Jurkat, Clone E6-1 (cell line): ENCODE data around the gene AOX1.
"Not testable (repeated sequence)": the region's sequence is repeated elsewhere in the genome, so short reads cannot be mapped to it uniquely, and the experiment has no call there.

ENCODE experiments used
- DNase-seq: peaks from one replicate; pipeline ENCODE4 v3.0.0-alpha.2; 2011; ENCODE audit warnings: low read depth, low spot score
- H3K4me3 ChIP-seq: 2 replicates; pipeline ENCODE4 v1.5.1; 2011; ENCODE audit warnings: mild to moderate bottlenecking, low read length, control low read depth, moderate library complexity

The AOX1 gene

DNA sequence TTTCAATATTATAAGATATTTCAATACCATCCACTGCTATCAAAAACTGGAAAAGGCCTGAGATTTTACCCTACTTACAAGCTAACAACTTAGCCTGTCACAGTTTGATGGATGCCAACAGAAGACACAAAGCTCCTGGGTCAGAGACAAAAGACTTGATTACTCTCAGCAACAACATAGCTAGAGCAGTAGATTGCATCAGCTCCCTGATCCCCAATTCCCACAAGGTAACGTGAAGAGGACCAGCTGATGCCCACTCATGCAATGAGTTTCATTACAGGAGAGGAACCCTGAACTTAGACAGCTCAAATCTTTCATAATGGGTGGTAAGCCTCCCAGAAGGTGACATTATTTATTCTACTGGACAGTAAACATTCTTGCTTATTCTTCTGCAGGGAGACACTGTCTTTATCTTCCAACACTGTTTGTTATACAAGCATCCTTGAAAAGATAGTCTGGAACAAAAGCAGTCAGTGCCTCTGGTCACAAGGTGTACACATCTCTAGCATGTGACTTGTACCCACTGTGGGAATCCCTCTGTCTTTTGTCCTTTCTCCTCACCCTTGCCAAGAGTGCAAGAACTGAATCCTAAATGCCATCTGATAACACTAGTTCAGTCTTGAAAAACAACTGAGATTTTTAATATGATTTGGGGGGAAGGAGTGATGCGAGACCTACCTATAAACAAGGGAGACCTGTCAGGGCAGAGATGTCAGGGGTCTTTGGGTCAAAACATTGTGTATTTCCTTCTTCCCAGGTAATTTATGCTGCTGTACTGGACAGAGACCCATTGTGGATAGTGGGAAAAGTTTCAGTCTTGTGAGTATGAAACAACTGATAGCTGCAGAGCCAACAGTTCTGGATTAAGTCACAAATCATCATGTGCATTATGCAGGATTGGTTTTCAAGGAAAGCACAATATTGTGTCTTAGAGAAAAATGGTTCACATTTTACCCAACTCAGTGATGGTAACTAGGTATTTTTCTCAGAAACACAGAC is 102.4 kb downstream of the AOX1 start:
- no peak overlapping the region for H3K4me3 ChIP-seq

DNA sequence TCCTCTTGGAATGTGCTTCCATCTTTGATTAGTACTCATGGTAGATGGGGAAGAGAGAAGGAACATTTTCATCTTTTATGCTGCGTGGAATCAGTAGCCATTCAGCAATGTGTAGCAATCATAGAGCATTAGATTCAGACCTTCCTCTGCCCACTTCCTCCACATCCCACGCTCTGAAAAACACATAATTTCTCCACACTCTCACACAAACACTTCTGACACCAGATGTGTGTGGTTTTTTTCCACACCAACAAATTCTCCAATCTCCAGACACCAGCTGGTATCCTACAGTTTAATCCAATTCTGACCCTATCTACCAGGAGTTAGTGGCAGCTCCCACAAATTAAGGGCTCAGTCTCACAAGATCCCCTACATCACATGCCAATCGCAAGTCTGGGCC is 103.3 kb downstream of the AOX1 start:
- no peak for DNase-seq
- H3K4me3 ChIP-seq, result no peak overlapping the region

More for the DNA sequence above, 102.4 kb downstream of the AOX1 start:
- DNase-seq, result no peak

DNA sequence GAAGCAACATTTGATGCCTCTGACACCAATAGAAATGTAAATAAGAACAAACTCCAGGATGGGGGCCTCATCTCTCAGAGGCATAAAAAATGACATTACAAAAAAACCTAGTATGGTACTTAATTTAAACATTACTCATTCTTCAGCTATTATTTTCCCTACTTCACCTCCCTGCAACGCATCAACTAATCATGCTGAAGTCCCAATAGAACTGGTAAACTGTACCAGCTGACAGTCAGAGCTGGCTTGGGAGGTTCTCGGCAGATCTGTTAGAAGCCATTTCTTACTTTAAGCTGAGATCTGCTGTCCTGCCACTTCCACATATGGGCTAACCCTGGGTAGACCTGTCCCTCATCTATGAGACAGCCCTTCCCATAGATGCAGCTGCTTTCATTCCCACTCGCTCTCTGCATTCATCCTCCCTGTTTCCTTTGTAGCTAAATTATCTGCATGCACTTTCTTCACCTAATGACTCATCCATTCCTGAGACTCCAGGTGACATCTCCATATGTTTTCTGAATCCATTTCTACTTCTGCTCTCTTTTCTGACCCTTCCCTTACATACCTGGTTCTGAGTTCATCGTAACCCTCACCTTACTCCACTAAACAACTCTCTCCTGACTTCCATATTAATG is 108.1 kb downstream of the AOX1 start:
- no peak for DNase-seq
- H3K4me3 ChIP-seq, result no peak overlapping the region

DNA sequence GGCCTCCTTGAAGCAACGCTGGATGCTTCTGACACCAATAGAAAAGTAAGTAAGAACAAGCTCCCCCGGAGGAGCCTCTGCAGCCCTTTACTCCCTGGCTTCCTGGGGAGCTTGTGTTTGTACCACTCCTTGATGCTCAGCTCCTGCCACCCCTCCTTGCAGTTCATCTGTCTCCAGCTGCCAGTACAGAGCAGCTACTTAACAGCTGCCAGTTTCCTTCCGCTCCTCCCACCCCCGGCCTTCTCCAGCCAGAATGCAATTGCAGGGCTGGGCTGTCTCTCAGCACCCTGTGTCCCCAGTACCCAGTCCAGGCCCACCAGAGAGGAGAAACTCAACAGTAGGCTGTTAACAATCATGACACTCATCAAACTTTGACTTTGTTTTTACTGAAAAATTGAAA is 109.4 kb downstream of the AOX1 start:
- peak; percentile 92 for DNase-seq
- H3K4me3 ChIP-seq, result peak overlapping the region; percentile 36

DNA sequence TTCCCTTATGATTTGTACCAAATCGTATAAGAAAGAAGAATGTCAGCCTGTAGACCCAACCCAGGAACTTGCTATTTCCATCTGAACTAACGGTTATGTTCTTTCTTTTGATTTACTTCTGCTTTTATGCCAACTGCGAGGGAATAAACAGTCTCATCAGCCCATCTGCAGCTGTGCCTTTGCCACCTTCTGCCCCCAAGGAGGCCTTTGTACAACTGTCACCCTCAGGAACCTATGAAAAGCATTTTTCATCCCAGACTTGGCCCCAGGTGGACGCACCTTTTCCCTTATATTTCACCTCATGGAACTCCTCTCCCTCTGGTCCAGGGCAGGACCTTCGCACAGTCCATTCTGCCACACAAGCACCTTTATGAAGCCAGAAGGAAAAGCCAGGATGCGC is 109.8 kb downstream of the AOX1 start:
- H3K4me3 ChIP-seq, result peak overlapping the region; percentile 36
- peak; percentile 80 for DNase-seq

DNA sequence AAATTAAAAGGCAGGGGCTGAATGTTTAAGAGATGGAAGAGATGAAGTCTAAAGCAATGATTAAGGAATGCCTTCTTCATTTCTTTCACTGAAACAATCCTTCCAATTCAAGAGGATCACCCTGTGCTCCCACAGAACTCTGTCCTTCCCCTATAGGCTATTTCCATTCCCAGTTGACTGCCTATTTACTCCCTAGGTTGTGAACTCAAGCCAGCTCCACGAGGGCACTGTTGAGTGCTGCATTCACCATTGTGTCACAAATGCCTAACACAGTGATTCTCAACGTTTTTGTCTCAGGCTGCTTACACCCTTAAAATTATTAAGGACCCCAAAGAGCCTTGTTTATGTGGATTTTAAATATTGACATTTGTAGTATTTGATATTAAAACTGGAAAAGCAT is 112.4 kb downstream of the AOX1 start:
- no peak for DNase-seq
- H3K4me3 ChIP-seq, result no peak overlapping the region

DNA sequence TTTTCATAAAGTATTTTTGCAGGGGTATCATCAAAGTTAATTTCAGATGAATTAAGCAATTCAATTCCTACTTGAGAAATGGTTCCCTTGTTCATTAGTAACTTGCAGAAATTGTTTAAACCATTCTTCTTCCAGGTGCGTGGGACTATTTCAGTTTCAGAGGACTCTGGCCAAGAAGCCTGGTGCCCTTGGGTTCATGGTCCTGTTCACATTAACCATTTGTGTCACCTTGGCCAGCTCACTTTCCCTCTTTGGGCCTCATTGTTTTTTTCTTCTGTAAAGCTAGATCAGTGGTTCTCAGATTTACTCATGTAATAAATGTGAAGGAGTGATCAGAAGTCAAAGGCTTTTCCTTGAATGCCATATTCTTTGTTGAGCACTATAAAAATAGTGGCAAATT is 113.5 kb downstream of the AOX1 start:
- DNase-seq, result no peak
- no peak overlapping the region for H3K4me3 ChIP-seq

DNA sequence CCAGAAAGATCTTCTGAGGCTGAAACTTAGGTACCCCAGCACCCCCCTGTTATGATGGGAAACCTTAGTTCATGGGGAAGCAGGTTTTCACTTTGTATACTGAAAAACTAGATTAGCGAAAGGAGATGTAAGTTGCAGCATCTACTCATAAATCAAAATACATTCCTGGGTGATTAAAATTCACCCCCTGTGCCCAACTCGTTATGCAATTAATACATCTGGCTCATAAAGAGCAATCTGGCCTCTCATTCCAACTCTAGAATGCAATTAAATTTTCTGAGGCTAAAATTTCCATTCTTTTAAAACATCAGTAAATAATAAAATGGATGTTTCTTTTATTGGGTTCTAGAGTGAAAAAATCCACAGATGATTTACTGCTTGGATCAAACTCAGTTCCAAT is 115.0 kb downstream of the AOX1 start:
- no peak for DNase-seq
- H3K4me3 ChIP-seq, result no peak overlapping the region

DNA sequence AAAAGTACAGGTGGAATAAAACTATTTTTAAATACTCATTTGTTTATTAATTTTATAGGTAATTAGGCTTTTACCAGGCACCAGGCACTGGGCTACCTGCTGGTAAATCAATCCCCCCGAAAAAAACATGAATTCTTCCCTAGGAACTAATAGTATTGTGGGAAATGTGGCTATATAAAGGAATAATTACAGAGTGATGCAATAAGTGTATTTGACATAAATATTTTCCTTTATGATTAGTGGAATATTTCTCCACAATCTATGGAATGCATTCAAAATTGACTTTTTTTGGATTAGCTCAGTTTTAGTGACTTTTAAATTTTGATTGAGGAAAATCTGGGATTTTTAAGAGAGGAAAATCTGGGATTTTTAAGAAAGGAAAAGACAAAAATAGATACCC is 116.2 kb downstream of the AOX1 start:
- DNase-seq, result no peak
- no peak overlapping the region for H3K4me3 ChIP-seq

DNA sequence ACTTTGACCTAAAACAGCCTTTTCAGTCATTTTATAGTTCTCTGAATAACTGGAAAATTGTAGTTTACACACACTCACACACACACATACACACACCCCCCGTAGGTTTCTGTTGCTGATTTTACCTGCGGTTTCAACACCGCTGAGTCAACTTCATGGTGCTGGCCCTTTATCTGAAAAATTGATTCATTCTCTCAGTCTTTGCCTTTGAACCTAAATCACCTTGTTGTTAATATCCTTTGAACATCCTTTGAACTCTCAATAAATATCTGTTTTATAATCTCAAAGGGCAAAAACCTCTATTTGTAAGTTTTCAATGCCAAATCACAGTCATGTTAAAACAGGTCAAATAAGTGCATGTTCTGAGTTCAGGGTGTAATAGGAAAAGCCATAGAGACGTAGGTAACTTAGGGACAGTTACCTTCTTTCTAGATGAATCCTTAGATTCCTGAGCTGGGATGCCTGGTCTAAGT is 116.9 kb downstream of the AOX1 start:
- H3K4me3 ChIP-seq, result no peak overlapping the region
- no peak for DNase-seq

DNA sequence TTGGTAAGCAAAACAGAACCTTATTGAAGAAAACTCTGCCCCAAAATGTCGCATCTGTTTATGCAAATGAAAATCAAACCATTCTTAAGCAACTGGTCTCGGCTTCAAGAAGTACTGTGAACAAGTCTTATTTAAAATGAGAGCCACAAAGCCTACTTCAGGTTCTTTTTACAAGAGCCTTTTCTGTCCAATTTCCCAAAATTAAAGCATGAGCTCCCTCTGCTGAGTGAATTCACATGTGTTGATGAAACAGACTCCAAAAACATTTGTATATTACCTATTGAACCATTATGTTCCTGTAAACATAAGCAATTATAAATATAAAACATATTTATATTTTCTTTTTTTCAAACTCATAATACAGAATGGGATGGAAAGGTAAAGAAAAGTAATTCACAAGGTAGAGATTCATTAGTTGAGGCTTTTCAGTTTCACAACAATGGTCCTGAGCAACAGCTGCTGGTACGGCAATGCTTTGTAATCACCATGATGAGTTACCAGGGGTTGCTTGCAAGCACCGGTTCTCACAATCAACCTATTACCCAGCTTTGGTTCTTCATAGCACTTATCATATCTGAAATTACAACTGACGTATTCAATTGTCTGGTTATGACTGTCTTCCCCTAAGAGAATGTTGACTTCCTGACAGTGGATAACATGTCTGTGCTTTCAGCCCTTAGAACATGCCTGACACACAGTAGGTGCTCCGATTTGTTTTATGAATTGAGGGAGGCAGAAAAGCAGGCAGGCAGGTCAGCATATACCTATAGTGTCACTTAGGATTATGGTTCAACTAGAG is 117.5 kb downstream of the AOX1 start:
- H3K4me3 ChIP-seq, result no peak overlapping the region
- DNase-seq, result peak; percentile 71

DNA sequence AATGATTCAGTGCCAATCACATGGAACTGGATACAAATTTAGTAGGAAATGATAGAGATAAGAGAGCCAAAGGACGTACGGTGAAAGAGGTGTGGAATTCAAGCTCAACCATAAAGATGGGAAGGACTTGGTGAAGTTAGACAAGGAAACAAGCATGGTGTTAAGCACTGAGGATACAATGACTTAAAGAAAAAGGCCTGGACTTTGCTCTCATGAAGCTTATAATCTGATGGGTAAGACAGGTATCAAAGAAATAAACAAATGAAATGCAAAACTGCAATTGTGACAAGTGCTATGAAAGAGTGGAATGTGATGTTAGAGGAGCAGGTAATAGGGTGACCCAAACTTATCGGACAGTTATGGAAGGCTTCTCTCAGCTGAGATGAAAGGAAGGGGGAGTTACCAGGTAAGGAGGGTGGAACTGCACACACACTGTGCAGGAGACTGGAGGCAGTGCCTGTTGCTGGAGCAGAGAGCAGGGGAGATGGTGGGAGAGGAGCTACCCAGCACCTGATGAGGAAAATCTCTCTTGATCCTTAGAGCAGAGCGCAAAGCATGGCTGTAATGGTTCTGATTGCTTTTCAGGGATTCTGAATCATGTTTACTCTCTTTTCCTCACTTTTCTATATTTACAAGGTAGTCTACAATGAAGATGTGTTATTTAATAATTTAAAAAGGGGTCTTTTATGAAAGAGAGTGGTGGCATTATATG is 118.3 kb downstream of the AOX1 start:
- DNase-seq, result no peak
- H3K4me3 ChIP-seq, result no peak overlapping the region

DNA sequence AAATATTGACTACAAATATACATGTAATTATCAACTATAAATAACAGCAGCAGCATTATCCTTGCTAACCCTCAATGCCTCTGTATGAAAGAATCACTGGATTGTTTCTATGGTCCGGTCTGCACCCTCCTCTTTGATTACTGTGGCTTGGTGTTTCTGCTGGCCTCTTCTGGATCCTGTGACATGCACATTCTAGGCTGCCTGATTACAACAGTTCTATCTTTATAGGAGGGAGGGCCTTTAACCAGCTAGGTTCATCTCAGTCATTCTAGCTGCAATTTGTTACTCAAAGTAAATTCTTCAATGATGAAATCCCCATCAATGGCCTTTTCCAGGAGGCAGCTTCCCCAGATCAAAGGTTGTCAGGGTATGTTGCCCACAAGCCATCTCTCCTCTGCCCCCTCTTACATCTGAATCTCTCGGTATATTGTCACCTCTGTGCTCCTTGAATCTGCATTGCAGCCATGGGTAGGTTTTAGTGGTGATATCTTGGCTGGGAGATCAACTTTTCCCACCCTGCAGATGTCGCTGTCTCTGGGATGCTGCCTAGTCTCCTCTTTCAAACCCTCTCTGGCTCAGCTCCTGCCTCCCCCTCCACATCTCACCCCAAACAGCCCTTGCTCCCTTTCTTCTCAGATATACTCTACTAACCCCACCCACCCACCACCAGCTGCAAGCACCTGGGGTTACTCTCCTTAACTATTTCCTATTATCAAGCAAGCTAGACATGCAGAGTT is 119.7 kb downstream of the AOX1 start:
- DNase-seq, result peak; percentile 58
- no peak overlapping the region for H3K4me3 ChIP-seq

DNA sequence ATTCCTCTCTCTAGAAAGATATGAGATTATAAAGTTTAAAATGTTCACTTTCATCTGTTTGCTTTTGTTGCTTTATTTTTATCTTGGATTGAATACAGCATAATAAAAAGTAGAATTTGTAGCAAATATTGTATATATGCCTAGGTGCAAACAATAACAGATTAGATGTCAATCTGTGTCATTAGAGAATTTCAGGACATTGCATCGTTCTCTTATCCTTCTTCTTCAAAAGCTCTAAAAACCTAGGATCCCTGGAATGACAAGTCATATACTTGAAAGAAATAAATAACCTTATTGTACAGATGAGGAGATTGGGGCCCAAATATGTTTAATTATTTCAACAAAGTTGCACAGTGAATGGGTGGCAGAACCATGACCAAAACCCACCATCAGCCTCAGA is 123.1 kb downstream of the AOX1 start:
- H3K4me3 ChIP-seq, result no peak overlapping the region
- DNase-seq, result no peak

DNA sequence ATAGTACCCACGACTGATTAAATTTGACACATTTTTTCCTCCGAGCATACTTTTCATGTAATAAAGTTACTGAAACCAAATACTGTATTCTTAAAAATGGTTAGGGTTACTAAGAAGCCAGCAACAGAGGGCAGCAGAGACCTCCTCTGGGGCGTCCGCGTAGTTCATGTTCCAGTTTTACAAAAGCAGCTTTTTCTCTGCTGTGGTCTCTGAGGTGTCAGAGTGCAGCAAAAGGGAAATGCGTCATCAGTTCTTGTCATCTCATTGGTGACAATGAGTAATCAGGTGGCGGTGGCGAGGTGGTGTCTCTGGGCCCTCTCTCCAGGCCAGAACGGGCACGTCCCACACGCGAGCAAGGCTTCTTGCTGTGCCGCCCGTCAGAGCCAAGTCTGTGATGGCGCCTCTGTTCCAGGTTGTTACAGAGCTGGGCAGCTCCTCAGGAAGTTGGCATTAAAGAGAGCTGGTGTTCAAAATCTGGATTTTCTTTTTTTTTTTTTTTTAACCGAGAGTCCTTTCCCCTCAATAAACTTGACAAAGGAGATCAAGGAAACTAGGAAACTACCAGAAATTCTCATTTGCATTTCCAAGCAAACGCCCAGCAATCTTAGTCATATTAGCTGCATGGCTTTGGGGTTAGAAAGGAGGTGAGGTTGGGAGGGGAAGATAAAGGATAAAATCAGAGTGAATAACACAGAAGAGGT is 127.3 kb downstream of the AOX1 start:
- H3K4me3 ChIP-seq, result peak overlapping the region; percentile 46
- peak; percentile 98 for DNase-seq

DNA sequence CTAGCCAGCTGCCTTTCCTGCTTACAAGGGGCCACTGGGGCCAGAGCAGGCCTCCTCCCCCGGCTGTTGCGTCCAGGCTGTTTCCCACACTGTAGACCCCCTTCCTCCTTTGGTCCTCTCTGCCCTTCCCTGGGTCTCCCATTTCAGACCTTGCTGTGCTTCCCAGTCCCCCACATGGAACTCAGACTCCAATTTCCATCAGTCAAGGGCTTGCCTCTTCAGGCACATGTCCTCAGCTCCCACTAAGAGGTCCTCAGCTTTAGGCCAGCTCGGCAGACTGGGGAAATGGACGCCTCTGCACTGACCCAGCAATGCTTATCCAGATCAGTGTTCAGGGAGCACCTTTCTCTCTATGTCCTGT is 127.9 kb downstream of the AOX1 start:
- no peak for DNase-seq
- H3K4me3 ChIP-seq, result peak overlapping the region; percentile 46

DNA sequence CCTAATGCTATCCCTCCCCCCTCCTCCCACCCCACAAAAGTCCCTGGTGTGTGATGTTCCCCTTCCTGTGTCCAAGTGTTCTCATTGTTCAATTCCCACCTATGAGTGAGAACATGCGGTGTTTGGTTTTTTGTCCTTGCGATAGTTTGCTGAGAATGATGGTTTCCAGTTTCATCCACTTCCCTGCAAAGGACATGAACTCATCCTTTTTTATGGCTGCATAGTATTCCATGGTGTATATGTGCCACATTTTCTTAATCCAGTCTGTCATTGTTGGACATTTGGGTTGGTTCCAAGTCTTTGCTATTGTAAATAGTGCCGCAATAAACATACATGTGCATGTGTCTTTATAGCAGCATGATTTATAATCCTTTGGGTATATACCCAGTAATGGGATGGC is 129.2 kb downstream of the AOX1 start:
- DNase-seq, H3K4me3 ChIP-seq: not testable (repeated sequence)

DNA sequence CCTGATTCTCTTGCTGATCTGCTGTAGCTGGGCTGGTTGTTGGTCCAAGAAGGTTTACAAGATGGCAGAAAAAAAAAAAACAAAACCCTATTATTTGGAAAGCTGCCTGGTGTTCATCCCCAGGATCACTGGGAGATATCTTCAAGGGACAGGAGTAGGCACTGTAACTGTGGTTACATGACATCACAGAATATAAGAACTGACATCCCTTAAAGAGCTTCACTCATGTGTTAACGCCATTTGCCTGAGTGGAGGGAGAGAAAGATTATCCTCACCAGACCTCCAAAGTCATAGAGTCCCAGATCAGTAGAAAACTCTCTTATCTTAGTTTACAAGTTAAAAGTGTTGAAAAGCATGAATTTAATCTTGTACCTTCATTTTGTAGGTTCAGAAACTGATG is 130.6 kb downstream of the AOX1 start:
- H3K4me3 ChIP-seq, result no peak overlapping the region
- DNase-seq, result no peak
